ENCODE data around the gene CENPV.

The CENPV gene

GRCh38 chr17:16306211-16306610 is 47.1 kb downstream of the CENPV start:
- DNase-seq (ENCODE audit: extremely low read depth, insufficient read length): no peak
- Histone ChIP-seq H3K36me3 (ENCODE audit: control insufficient read depth, insufficient read depth, low read length) (no peaks in the 10 kb centered on the region; the same call in 1 of the 2 replicates), H3K27me3 (replicated peaks; ENCODE audit: control insufficient read depth, insufficient read depth, low read length) (no peaks in the 10 kb centered on the region), H3K4me3 (replicated peaks; ENCODE audit: low read depth, low read length) (no peak overlapping the region)
- TF ChIP-seq, protein P1, sequence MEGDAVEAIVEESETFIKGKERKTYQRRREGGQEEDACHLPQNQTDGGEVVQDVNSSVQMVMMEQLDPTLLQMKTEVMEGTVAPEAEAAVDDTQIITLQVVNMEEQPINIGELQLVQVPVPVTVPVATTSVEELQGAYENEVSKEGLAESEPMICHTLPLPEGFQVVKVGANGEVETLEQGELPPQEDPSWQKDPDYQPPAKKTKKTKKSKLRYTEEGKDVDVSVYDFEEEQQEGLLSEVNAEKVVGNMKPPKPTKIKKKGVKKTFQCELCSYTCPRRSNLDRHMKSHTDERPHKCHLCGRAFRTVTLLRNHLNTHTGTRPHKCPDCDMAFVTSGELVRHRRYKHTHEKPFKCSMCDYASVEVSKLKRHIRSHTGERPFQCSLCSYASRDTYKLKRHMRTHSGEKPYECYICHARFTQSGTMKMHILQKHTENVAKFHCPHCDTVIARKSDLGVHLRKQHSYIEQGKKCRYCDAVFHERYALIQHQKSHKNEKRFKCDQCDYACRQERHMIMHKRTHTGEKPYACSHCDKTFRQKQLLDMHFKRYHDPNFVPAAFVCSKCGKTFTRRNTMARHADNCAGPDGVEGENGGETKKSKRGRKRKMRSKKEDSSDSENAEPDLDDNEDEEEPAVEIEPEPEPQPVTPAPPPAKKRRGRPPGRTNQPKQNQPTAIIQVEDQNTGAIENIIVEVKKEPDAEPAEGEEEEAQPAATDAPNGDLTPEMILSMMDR (IDR thresholded peaks at IDR 0.05; ENCODE audit: insufficient read depth, low read length, poor library complexity, severe bottlenecking): no peak

DNA sequence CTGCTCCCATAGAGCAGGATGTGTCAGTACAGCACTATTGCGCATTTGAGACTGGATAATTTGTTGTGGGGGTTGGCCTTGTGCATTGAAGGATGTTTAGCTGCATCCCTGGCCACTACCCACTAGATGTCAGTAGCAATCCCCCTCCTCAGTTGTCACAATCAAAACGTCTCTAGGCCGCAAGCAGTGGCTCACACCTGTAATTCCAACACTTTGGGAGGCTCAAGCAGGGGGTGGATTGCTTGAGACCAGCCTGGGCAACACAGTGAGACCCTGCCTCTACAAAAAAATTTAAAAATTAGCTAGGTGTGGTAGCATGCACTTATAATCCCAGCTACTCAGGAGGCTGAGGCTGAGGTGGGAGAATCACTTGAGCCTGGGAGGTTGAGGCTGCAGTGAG is 48.4 kb downstream of the CENPV start:
- no peak for DNase-seq (ENCODE audit: extremely low read depth, insufficient read length)
- H3K36me3 ChIP-seq (ENCODE audit: control insufficient read depth, insufficient read depth, low read length): no peaks in the 10 kb centered on the region; the same call in 1 of the 2 replicates
- TF ChIP-seq, protein P1 (IDR thresholded peaks at IDR 0.05; ENCODE audit: insufficient read depth, low read length, poor library complexity, severe bottlenecking): peak; percentile 63
- H3K4me3 ChIP-seq (replicated peaks; ENCODE audit: low read depth, low read length): no peak overlapping the region
- no peaks in the 10 kb centered on the region for H3K27me3 ChIP-seq (replicated peaks; ENCODE audit: control insufficient read depth, insufficient read depth, low read length)

- Histone ChIP-seq H3K36me3 (ENCODE audit: control insufficient read depth, insufficient read depth, low read length) (no peaks in the 10 kb centered on the region; the same call in 1 of the 2 replicates), H3K4me3 (replicated peaks; ENCODE audit: low read depth, low read length) (no peak overlapping the region), H3K27me3 (replicated peaks; ENCODE audit: control insufficient read depth, insufficient read depth, low read length) (no peaks in the 10 kb centered on the region)
- DNase-seq (ENCODE audit: extremely low read depth, insufficient read length): no peak
- TF ChIP-seq, protein P1 (IDR thresholded peaks at IDR 0.05; ENCODE audit: insufficient read depth, low read length, poor library complexity, severe bottlenecking): no peak
These were observed 50.4 kb downstream of the CENPV start for GRCh38 chr17:16302856-16303255.

- no peak for DNase-seq (ENCODE audit: extremely low read depth, insufficient read length)
- Histone ChIP-seq H3K36me3 (ENCODE audit: control insufficient read depth, insufficient read depth, low read length) (no peaks in the 10 kb centered on the region; the same call in 1 of the 2 replicates), H3K4me3 (replicated peaks; ENCODE audit: low read depth, low read length) (no peak overlapping the region), H3K27me3 (replicated peaks; ENCODE audit: control insufficient read depth, insufficient read depth, low read length) (no peaks in the 10 kb centered on the region)
- TF ChIP-seq, protein P1 (IDR thresholded peaks at IDR 0.05; ENCODE audit: insufficient read depth, low read length, poor library complexity, severe bottlenecking): no peak
These were observed 51.1 kb downstream of the CENPV start for GRCh38 chr17:16301963-16302855.

DNA sequence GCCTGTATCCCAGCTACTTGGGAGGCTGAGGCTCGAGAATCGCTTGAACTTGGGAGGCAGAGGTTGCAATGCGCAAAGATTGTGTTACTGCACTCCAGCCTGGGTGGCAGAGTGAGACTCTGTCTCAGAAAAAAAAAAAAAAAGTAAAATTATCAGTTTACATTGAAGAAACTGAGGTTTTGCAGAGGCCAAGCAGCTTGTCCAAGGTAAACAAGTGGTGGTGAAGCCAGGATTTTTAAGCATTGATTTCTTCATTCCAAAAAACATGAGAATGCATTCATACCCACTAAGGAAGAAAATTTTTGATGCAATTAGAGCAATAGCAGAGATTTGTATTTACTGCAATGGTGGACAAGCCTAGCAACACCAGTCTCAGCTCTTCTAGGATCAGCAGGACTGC is 52.7 kb downstream of the CENPV start:
- Histone ChIP-seq H3K4me3 (replicated peaks; ENCODE audit: low read depth, low read length) (no peak overlapping the region), H3K36me3 (ENCODE audit: control insufficient read depth, insufficient read depth, low read length) (no peaks in the 10 kb centered on the region; the same call in 1 of the 2 replicates), H3K27me3 (replicated peaks; ENCODE audit: control insufficient read depth, insufficient read depth, low read length) (no peaks in the 10 kb centered on the region)
- no peak for DNase-seq (ENCODE audit: extremely low read depth, insufficient read length)
- TF ChIP-seq, protein P1 (IDR thresholded peaks at IDR 0.05; ENCODE audit: insufficient read depth, low read length, poor library complexity, severe bottlenecking): no peak
